COLO668 (cell line): ENCODE data around the gene GRM8.

Experiments
- DNase-seq: peaks from one replicate; lab custom pipeline; 2025; ENCODE audit not compliant: unreplicated experiment; lab: John Stamatoyannopoulos, UW

Gene GRM8

GRCh38 chr7:126453104-126453503 lies 799.6 kb downstream of the GRM8 start:
- DNase-seq: no peak

DNA sequence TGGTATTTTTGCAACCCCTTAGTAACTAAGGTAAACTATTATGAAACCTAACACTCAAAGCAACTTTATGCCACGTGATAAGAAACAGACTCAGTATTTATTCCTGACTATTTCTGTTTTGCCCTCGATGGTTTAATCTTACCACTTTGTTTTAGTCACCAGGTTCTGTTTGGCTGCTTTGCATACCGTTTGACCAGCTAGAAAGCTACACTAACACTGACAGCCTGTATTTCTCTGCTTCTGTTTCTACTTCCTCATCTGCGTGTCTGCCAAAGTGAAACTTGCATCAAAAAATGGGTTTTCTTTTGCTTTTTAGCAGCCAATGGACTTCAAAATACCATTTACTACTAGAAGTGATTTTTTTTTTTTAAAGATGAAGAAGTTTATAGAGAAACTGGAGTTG lies 802.5 kb downstream of the GRM8 start:
- DNase-seq: no peak

DNA sequence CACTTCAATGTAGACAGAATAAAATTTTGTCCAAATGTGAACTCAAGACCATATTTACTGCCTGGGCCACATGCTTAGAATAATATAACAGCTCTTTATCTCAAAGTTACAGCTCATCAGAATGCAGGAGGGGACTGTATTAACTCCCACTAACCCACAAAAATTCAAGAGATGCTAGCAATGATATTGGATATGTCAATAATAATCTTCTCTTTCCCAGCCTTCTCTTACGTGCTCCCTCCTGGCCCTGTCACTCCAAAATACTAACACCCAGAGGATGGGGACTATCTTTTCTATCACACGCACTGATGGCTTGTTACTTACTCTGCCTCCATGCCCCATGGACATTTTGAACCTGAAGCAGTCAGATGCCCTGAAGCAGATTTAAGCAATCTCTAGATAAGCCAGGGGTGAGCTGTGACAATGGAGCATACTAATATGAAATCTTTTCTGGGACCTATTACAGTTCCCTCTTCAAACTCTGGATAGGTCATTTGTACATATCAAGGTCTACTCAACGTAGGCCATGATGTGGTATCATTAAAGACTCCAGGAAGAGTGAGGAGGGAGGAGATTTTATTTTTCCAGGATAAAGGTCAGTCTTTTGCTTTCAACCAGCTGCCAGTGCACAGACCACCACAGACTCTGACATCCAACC lies 803.0 kb downstream of the GRM8 start:
- no peak for DNase-seq

GRCh38 chr7:126447984-126448383 lies 804.8 kb downstream of the GRM8 start:
- no peak for DNase-seq

DNA sequence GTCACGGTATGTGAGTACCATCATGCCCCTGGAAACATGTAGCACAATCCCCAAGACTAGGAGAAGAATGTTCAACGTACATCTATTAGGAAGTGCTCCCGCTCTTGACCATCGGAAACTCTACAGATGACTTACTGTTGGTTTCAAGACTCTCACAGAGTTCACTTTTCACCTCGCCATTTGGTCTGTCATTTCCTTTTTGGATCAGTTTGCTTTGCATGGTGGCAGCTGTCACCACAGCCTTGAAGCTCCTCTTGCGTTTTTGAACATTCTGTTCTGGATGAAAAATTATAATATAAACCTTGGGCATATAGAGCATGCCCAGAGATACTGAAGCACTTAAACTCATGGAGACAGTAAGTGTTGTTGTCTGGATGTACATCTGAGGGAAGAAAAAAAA lies 806.8 kb downstream of the GRM8 start:
- DNase-seq: no peak

DNA sequence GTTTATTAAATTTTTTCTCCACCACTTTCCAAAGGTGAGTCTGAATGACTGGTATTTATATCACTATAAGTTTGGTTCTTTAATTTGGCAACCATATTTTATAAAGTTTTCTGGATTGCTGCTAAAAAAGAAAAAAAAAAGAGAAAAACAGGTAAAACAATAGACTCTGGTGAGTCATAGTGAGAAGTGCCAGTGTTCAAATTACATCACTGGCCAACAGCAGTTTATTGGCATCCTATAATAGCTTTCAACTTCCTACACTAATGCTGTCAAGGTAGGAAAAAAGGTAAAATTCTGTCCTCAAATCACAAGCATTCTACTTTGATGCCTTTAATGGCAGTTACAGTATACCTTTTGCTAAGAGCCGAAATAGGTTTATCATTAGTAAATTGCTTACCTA lies 808.8 kb downstream of the GRM8 start:
- no peak for DNase-seq

DNA sequence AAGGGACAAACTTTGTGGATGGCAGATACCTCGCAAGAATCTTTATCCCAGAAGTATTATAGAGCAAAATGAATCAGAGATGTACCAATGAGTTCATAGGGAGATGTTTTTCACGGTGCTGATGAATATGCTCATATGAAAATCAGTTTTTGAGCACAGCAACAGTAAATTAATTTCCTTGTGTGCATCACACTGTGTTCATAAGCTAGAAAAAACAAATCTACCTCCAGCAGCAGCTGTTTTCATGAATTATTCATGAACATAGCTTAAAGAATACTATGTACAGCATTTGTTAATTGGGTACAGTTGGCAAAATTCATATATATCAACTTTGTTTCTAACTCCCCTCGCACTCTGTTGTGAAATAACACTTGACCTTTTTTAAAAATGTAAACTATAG lies 809.8 kb downstream of the GRM8 start:
- no peak for DNase-seq

DNA sequence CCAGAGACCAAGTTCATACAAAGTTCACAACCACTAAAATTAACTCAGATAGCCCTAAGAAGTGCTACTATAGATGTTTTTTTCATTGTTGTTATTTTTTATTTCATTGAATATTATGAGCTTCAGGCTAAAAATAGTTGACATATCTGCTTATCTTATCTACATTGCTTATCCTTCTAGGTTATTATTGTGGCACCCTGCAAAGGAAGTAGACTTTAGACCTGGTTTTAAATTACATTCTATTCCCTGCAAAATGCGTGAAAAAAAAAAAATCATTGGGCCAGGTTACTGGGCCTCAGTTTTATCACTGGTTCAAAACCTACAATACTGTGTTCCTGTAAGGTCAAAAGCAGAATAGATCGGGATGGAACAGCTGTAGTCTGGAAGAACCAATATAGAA lies 811.0 kb downstream of the GRM8 start:
- no peak for DNase-seq

DNA sequence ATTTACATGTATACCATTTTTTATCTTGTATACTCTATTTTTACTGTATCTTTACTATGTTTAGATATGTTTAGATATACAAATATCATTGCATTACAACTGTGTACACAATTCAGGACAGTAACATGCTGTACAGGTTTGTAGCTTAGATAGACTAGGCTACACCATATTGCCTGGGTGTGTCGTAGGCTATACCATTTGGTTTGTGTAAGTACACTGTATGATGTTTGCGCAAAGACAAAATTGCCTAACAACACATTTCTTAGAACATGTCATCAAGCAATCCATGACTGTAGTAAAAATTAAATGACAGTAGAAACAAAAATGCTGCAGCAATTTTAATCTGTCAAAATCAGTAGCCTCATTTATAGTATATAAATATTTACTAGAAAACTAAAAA lies 812.2 kb downstream of the GRM8 start:
- DNase-seq: no peak

GRCh38 chr7:126436213-126436868 lies 816.4 kb downstream of the GRM8 start:
- DNase-seq: no peak

- no peak for DNase-seq
Measured at GRCh38 chr7:126426652-126427051, 826.1 kb downstream of the GRM8 start.

DNA sequence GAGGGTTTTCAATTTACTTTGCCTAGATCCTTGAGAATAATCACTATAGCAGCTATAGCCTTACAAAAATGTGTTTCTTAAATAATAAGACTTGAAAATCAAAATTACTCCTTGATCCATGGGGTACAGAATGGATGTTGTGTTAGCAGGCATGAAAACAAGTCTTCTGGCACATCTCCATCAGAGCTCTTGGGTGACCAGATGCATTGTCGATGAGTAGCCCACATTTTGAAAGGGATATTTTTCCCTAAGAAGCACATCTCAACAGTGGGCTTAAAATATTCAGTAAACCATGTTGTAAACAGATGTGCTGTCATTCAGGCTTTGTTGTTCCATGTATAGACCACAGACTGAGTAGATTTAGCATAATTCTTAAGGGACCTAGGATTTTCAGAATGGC lies 827.8 kb downstream of the GRM8 start:
- DNase-seq: no peak

GRCh38 chr7:126419047-126419446 lies 833.7 kb downstream of the GRM8 start:
- no peak for DNase-seq

DNA sequence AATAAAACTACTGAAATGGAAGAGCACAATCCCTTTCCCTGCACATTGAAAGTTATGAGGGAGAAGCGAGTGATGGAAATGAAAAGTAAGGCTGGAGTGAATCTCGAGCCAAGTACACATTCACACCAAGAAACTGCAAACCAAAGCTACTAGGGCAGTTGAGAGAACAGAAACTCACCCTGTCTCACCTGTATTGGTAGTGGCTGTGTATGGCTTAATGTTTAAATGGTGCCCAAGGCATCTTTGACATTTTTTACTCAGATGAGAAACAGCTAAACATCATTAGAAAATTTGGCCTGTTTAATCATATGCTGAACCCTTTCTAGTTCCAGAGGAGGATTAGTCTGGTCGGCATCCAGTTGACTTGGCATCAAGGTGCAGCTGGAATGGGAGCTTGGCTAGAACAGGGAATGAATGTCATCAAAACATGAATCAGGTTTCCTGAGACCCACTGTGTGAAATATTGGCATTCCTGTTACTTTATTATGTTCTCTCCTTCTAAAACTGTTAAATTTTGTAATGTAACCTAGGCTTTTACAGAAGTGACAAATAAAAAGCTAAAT lies 840.8 kb downstream of the GRM8 start:
- DNase-seq: no peak

GRCh38 chr7:126411032-126411820 lies 841.5 kb downstream of the GRM8 start:
- DNase-seq: no peak

DNA sequence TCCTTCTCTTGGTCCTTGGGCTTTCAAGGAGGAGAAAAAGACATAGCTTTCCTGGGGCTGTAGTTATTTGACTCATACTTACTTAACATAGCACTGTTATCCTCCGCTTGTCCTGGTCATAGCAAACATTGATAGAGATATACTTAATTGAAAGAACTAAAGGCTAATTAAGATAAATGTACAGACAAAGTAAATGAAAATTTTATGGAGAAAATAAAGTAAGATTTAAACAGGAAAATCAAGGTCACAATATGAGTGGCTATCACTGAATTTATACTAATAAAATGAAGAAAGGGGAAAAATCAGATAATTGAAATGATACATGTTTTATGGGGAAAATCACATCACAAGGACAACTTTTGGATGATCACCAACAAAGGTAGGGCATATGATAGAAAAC lies 849.7 kb downstream of the GRM8 start:
- no peak for DNase-seq

DNA sequence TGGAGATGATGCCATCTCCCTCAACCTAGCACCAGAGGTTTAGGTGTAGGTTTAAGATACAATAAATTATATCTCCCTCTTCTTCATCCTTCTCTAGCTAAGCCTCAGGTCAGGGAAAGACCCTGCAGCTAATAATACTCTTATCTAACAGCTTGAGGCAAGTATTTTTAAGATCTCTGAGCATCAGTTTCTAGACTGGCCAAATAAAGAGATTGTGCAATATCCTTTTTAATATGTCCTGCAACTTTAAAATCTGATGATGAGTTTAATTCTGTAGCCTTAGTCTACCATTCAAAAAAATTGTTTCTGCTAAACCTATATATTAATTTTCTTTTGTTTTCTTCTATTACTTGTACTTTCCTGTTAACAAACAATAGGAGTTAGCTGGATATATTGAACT lies 850.8 kb downstream of the GRM8 start:
- DNase-seq: no peak

- no peak for DNase-seq
Measured at GRCh38 chr7:126398851-126399529, 853.8 kb downstream of the GRM8 start.

GRCh38 chr7:126398285-126398684 lies 854.5 kb downstream of the GRM8 start:
- DNase-seq: no peak

GRCh38 chr7:126394406-126394805 lies 858.3 kb downstream of the GRM8 start:
- no peak for DNase-seq
